HG03469 (cell line): Measurements from ENCODE around the gene ARMC5.
"Not testable (repeated sequence)": the region's sequence is repeated elsewhere in the genome, so short reads cannot be mapped to it uniquely, and the experiment has no call there.

ENCODE experiments used
- ATAC-seq: cut with Tn5 transposase; IDR thresholded peaks from one replicate; pipeline ENCODE4 v1.9.1; 2021; ENCODE audit warnings: mild to moderate bottlenecking, moderate library complexity, moderate number of reproducible peaks; ENCODE audit not compliant: unreplicated experiment

Gene ARMC5

GRCh38 chr16:31458844-31459686 is at the start of gene ARMC5:
Gene ARMC5, plus strand, starts transcription at chr16:31459501. Its CDS starts 24 bp downstream, at chr16:31459525.
- ATAC-seq, result peak; percentile 49

GRCh38 chr16:31410082-31410481 is 49.2 kb upstream of the ARMC5 start:
- ATAC-seq, result no peak

- ATAC-seq, result no peak
Observed at GRCh38 chr16:31411024-31411844, 48.1 kb upstream of the ARMC5 start.

GRCh38 chr16:31412750-31413149 is 46.6 kb upstream of the ARMC5 start:
- ATAC-seq, result no peak

- no peak for ATAC-seq
Observed at GRCh38 chr16:31413381-31413780, 45.9 kb upstream of the ARMC5 start.

- no peak for ATAC-seq
Observed at GRCh38 chr16:31413943-31414342, 45.4 kb upstream of the ARMC5 start.

- ATAC-seq, result no peak
Observed at GRCh38 chr16:31414706-31415105, 44.6 kb upstream of the ARMC5 start.

- ATAC-seq, result no peak
Observed at GRCh38 chr16:31416371-31416770, 42.9 kb upstream of the ARMC5 start.

- ATAC-seq, result not testable (repeated sequence)
Observed at GRCh38 chr16:31417036-31417435, 42.3 kb upstream of the ARMC5 start.

- no peak for ATAC-seq
Observed at GRCh38 chr16:31417916-31418315, 41.4 kb upstream of the ARMC5 start.

GRCh38 chr16:31420037-31420436 is 39.3 kb upstream of the ARMC5 start:
- no peak for ATAC-seq

GRCh38 chr16:31421587-31421986 is 37.7 kb upstream of the ARMC5 start:
- ATAC-seq, result no peak

GRCh38 chr16:31423241-31423640 is 36.1 kb upstream of the ARMC5 start:
- ATAC-seq, result no peak

GRCh38 chr16:31423801-31424200 is 35.5 kb upstream of the ARMC5 start:
- ATAC-seq, result no peak

GRCh38 chr16:31427441-31428278 is 31.6 kb upstream of the ARMC5 start:
- no peak for ATAC-seq

GRCh38 chr16:31428279-31428597 is 31.1 kb upstream of the ARMC5 start, which contains the start of gene COX6A2:
Gene COX6A2, minus strand, starts transcription at chr16:31428360. Its CDS starts 35 bp downstream, at chr16:31428325.
- no peak for ATAC-seq

- ATAC-seq, result no peak
Observed at GRCh38 chr16:31428638-31429247, 30.6 kb upstream of the ARMC5 start.

GRCh38 chr16:31429314-31429713 is 30.0 kb upstream of the ARMC5 start:
- no peak for ATAC-seq

- no peak for ATAC-seq
Observed at GRCh38 chr16:31429796-31430195, 29.5 kb upstream of the ARMC5 start.

- no peak for ATAC-seq
Observed at GRCh38 chr16:31430380-31431052, 28.8 kb upstream of the ARMC5 start.
